ENCODE results near the gene NLRP9.

Gene NLRP9

GRCh38 chr19:55690109-55690768, 48.0 kb downstream of the NLRP9 start:
- TF ChIP-seq POLR2AphosphoS5 (IDR thresholded peaks at IDR 0.05; ENCODE audit: low read depth, low read length) = no peak
- no peak for TF ChIP-seq REST (IDR thresholded peaks at IDR 0.05; ENCODE audit: insufficient read depth in 1 of 2, low read depth in 2 of 2, low read length in 2 of 2)

- TF ChIP-seq FOXP2 (optimal IDR thresholded peaks at IDR 0.05; ENCODE audit: borderline replicate concordance, extremely low read depth, extremely low read length, insufficient read depth) (no peak), REST (IDR thresholded peaks at IDR 0.05; ENCODE audit: insufficient read depth in 1 of 2, low read depth in 2 of 2, low read length in 2 of 2) (no peak), SIN3A (IDR thresholded peaks at IDR 0.05; ENCODE audit: borderline replicate concordance, insufficient read depth, low read length) (no peak), POLR2AphosphoS5 (IDR thresholded peaks at IDR 0.05; ENCODE audit: low read depth, low read length) (no peak), TAF1 (IDR thresholded peaks at IDR 0.05; ENCODE audit: borderline replicate concordance, insufficient read depth, low read length) (no peak)
Observed at GRCh38 chr19:55689411-55690108, 48.6 kb downstream of the NLRP9 start.

GRCh38 chr19:55688422-55689218, 49.6 kb downstream of the NLRP9 start:
- TF ChIP-seq TAF1 (IDR thresholded peaks at IDR 0.05; ENCODE audit: borderline replicate concordance, insufficient read depth, low read length) (no peak), FOXP2 (optimal IDR thresholded peaks at IDR 0.05; ENCODE audit: borderline replicate concordance, extremely low read depth, extremely low read length, insufficient read depth) (no peak), SIN3A (IDR thresholded peaks at IDR 0.05; ENCODE audit: borderline replicate concordance, insufficient read depth, low read length) (no peak), POLR2AphosphoS5 (IDR thresholded peaks at IDR 0.05; ENCODE audit: low read depth, low read length) (no peak), REST (IDR thresholded peaks at IDR 0.05; ENCODE audit: insufficient read depth in 1 of 2, low read depth in 2 of 2, low read length in 2 of 2) (no peak)

GRCh38 chr19:55687281-55688201, 50.7 kb downstream of the NLRP9 start:
- TF ChIP-seq POLR2AphosphoS5 (IDR thresholded peaks at IDR 0.05; ENCODE audit: low read depth, low read length) (no peak), REST (IDR thresholded peaks at IDR 0.05; ENCODE audit: insufficient read depth in 1 of 2, low read depth in 2 of 2, low read length in 2 of 2) (no peak), TAF1 (IDR thresholded peaks at IDR 0.05; ENCODE audit: borderline replicate concordance, insufficient read depth, low read length) (no peak), FOXP2 (optimal IDR thresholded peaks at IDR 0.05; ENCODE audit: borderline replicate concordance, extremely low read depth, extremely low read length, insufficient read depth) (no peak), SIN3A (IDR thresholded peaks at IDR 0.05; ENCODE audit: borderline replicate concordance, insufficient read depth, low read length) (no peak)
